Fibroblast of skin of back (primary cell): ENCODE data around the gene SCTR.

Source experiments
- DNase-seq: peaks from one replicate; pipeline ENCODE4 v3.0.0-alpha.2; 2013

Gene SCTR

DNA sequence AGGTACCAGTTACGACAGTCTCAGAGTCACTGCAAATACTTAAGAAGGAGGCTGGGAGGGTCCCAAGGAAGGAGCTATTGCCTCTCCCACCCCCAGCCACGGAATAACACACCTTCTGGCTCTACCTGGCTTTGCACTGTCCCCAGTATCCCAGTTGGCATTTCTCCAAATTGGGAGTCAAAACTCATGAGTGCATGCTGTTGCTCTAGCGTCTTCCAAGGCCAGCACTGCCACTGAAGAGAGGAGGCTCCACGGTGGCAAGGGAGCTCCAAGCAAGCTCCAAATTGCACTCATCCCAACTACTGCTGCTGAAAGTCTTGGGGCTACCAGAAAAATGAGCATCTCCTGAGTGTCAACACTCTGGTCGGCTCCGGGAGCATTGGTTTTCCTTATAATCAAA lies 1.6 kb downstream of the SCTR start:
- no peak for DNase-seq

DNA sequence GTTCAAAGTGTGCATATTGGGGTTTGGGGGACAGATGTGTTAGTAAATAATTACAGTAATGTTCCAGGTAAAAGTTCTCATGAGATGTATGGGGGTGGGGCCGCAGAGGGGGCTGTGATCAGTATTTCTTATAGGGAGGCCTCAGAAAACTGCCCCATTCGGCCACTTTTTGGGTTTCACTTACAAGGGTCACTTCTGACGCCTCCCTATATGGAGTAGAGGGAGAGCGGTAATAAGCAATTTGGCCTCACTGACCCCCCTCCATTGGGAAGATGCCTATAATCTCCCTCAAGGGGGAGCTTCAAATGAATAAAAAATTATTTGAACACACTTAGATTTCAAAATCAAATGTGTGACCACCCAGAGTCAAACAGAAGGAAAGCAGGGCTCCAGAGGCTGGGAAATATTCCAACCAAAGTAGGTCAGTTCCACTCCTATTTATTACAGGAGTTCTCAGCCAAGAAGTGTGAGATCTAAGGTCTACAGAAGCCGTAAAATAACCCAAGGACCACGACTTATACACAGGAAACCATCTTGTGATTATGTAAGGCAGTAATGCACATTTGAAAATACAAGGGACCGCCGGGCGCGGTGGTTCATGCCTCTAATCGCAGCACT lies 2.7 kb downstream of the SCTR start:
- no peak for DNase-seq

DNA sequence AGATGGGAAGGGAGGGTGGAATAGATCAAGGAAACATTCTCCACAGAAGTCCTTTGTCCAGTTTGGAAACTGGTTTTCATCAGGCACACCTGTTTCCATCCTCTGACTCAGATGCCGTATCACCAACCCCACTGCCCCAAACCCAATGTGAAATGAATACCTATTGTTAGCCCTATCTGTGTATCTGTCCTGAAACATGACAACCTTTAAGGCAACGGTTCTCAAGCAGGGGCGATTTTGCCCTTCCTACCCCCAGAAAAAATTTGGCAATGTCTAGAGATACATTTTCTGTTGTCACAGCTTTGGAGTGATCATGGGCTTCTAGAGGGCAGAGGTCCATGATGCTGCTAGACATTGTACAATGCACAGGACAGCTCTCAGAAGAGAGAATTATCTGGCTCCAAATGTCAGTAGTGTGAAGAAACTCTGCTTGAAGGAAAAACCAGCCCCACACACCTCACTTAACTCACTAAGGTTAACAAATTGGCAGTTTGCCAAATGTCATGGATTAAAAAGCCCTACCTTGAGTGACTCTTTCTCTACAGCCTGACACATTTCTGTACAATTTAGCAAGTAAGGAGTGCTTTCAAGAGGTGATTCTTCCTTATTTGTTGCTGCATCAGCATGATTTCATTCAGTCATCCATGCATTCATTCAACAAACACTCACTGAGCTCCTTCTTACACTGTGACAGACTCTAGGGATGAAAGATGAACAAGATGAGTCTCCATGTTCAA lies 3.4 kb downstream of the SCTR start:
- DNase-seq = no peak

DNA sequence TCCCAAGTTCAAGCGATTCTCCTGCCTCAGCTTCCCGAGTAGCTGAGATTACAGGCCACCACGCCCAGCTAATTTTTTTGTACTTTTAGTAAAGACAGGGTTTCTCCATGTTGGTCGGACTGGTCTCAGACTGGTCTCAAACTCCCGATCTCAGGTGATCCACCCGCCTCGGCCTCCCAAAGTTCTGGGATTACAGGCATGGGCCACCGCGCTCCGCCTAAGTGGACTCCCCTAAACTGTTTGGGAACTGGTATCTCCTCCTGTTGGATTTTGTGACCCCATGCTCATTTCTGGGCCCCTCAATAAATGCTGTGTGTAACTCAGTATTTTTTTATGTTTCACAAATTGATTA lies 5.2 kb downstream of the SCTR start:
- no peak for DNase-seq

DNA sequence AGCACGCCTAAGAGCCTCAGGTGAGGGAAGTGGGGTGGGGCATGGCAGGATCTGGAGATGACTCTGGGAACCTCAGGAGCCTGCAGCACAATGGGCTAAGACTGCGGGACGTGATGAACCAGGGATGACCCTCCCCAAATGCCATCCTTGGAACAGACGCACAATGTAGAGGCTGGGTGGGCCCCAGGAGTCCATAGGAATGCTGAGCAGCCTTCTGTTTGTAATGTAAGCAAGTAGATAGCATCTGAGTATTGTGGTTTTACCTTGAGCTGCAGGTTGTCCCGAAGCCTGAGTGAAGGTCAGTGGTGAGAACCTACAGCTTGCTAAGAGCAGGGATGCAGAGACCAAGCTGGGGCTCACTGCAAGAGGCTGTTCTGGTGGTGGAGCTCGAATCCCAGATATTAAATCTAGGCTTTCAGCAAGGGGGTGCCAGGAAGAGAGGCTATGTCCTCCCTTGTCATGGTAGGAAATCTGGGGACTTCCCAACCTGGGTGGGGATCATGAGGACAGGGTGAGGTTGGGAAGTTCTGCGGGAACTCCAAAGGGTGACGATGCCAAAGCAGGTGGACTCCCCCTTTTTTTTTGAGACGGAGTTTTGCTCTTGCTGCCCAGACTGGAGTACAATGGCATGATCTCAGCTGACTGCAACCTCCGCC lies 5.8 kb downstream of the SCTR start:
- no peak for DNase-seq

DNA sequence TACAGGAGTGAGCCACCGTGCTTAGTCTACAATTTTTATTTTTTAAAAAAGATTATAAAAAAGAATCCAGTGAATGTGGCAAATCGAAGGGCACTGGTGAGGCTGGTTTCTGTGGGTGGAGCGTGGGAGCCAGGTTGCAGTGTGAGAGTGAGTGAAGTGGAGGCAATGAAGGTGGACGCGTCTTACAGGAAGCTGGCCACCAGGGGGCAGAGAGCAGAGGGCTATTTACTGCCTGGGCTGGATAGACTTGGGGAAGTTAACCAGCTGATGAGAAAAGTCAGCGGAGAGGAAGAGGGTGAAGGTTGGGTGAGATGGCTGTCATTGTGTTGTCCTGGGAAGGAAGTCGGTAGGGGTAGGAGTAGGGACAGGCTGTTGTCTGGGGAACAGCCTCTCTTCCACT lies 6.8 kb downstream of the SCTR start:
- DNase-seq = peak; percentile 23

DNA sequence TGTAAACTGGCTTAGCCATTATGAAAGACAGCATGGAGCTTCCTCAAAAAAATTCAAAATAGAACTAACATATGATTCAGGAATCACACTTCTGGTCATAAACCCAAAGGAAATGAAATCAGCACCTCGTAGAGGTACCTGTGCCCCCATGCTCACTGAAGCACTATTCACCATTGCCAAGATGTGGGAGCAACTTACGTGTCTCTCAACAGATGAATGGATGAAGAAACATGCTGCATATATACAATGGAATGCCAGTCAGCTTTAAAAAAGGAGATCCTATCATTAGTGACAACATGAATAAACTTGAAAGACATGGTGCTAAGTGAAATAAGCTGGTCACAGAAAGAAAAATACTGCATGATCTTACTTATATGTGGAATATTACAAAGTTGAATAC lies 8.2 kb downstream of the SCTR start:
- no peak for DNase-seq

DNA sequence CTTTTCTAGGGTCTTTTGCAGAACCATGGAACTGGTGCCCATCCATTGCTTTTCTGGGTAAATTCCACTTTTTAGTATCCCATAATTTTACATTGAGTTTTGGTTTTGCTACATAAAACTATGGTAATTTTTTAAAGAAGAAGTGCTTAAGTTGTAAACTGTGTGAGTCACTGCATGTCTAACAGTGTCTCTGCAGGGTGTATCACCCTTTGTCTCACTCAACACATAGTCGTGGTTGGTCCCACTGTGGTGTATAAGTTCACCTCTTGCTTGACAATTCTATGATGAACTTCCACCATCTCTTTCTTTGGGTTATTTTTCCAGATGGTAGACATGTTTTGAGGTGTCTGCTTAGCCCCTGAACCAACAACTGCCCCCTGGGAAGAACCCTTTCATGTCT lies 10.5 kb downstream of the SCTR start:
- DNase-seq = no peak

DNA sequence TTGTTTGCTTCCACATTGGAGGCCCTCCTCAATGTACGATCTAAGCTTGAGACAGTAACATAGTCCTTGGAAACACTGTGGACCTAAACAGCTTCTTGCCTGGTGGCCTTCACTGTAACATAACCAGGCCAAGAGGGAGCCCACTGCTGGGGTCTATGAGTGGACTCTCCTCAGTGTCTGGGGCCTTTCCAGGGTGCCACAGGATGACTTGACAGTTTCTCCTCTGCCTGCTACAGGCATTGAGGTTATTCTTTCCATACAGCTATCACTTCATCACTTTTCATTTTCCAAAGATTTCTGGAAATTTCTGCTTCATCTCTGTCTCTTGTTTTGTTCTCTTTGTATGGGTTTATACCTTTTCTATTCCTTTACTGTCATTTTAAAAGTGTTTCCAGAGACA lies 11.3 kb downstream of the SCTR start:
- DNase-seq = no peak

DNA sequence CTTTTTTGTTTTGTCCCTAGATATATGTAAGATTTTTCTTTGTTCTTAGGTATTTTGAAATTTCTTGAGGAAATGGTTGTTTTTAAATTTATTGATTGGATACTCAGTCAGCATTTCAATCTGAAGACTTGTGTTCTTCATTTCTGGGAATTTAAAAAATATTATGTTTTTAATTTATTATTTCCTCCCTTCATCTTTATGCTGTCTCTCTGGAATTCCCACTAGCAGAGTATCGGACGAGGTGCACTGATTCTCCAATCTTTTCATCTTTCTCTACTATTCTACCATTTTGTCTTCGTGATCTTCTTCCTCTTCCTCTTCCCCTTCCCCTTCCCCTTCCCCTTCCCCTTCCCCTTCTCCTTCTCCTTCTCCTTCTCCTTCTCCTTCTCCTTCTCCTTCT lies 12.3 kb downstream of the SCTR start:
- DNase-seq = no peak

DNA sequence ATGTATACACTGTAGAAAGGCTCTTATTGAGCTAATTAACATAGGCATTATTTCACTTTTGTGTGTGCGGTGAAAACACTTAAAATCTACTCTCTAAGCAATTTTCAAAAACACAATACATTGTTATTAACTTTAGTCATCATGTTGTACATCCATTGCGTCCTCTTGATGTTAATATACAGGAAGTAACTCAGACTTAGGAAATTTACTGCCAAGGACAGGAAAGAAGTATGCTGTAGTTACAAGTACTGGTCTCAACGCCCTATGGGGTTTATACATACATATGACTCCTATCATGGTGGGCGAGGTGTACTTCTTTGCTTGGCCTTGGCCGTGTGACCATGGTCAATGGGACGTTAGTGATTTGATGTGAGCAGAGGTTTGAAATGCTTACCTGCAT lies 15.5 kb downstream of the SCTR start:
- DNase-seq = no peak

DNA sequence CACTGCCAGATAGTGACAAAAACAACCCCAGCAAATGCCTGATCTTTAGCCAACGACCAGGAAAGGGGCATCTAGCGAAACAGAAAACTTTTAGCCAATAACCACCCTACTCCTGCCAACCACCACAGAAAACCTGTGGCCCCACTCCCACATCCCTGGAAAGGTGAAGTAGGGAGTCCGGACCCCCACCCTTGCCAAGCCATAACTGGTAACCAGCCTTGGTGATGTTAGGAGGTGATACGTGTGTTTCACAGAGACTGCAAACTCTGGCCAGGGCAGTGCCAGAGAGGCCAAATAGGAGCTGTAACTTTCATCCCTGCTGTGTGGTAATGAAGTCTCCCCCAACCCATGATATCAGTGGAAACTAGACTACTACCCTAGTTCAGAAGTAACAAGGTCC lies 27.6 kb downstream of the SCTR start:
- DNase-seq = no peak

DNA sequence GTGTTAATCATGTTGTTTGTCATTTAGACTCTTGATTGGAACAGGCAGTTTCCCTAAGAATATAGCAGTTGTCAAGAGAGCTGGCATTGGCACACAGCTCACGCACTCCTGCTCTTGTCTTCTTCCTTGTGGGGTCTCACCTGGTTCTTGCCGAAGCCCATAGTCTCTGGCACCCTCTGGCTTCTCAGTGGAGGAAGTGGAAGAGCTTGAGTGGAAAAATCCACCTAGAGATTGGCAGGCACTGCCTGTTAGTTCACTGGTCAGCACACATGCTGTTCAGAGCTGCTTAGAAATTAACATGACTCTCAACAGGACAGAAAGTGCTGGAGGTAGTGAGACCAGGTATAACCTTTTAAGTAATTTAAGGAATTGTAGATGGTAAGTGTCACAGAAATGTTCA lies 28.3 kb downstream of the SCTR start:
- DNase-seq = no peak

DNA sequence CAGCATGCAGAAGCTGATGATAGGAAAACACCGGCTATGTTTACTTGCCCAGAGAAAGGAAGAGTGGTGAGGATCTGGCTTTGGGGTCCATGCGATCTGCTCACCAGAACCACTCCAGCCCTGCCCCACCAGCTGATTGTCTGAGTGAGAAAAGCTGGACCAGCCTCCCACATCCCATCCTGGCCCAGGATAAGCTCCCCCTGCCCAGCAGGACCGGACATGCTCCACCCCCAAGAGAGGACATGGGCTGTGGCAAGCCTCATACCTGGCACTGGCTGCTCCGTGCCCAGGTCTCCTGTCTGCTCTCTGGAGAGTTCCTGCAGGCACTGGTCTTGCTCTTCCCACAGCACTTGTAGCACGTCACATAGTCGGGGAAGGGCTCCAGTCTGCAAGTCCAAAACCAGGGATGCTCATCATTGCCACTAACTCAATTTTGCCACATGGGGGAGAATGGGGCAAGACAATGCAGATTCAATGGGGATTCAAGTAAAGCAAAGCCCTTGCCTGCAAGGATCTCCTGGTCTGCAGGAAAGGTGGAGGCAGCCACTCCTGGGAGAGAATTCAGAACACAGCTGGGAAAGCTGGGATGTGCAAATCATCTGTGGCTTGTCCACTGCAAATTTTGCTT lies 30.0 kb downstream of the SCTR start:
- no peak for DNase-seq

DNA sequence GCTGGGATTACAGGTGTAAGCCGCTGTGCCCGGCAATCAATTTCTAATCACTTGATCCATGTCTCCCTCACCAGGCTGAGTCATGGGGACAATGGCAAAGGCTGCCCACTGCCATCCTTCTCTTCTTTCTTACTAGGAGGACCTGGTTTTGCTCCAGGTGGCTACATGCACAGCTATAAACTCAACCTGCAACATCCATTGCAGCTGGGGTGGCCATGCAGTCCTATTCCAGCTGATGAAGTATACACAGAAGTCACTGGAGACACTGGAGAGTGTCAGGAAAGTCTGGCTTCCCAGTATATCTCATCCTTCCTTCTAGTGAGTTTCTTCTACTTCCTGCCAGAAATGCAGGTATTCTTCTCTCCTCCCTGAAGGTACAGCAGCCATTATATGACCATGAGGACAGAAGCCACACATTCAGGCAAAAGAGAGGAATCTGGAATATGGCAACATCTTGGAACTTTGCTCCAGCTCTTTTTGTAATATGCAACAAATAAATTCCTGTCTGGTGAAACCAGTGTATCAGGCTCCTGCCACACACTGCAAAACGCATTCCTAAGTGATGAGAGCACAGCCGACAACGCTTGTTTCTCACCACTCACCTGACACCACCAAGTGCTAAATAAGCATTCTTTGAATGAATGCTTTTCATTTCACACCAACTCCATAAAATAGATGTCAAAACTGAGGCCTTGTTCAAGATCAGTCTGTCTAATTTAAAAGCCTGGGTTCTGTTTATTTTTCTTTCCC lies 32.3 kb downstream of the SCTR start:
- peak; percentile 81 for DNase-seq

DNA sequence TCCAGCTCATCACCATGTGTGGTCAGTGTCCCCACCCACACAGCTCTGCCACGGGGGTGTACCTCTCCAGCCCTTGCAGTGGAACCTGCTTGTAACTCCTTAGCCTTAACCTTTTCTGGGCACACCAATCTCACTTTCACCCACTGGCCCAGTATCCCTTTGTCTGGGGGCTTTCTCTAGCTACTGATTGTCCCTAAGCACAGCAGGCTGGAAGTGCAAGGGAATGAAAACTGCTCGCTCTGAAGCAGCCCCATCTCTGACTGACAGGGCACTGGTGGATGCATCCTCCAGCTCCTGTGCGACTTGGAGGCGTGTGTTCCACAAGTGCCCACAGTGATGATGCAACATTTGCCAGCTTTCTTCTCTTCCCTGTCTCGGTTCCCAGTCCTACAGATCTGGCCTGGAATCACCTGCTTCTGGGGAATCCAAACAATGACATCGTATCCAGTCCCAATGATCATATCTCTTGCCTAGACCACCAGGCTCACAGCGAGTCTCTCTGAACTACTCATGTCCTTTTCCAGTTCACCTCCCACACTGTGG lies 33.6 kb downstream of the SCTR start:
- DNase-seq = no peak

DNA sequence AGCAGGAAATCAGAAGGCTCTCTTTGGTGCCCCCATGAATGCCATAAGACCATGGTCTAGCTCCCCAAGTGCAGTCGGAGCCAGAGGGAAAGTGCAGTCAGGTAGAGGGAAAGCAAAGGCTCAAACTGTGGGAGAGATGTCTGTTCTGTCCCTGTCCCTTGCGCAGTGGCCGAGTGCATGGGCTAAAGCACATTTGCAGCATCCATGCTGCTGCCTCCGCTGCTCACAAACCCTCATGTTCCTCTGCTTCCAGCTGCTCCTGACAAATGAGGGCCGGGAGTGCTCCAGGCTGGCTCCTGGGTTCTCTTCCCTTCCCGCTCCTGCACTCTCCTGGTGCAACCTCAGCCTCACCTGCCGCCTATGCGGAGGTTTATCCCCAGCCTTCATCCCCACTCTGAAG lies 34.2 kb downstream of the SCTR start:
- DNase-seq = no peak

DNA sequence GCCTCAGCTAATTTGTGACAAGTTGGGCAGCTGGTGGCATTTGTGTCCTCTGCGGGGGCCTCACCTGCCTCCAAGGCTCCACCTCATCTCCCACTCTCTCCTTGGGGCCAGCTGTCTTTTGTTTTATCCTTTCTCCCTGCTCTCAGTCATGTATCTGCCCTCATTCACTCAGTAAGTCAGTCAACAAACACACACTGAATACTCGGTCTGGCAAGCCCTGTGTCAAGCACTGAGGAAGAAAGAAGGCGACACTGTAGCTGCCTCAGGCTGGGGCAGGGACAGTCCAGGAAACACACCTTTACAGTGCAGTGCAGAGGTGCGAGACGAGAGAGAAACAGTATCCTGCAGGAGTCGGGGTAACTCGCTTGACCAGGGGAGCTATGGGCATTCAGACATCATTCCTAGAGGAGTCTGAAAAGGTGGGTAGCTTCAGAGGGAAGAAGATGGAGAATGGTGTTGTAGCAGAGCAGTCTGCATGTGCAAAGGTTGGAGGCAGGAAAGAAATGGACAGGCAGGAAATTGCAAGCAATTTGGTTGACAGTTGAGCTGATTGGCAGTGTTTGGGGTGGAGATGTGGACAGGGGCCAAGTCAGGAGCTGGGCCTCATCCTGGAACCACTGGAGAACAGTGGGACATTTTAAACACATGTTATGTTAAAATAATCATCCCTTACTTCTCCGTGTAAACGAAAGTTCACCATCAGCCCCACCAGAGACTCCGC lies 34.9 kb downstream of the SCTR start:
- DNase-seq = no peak

DNA sequence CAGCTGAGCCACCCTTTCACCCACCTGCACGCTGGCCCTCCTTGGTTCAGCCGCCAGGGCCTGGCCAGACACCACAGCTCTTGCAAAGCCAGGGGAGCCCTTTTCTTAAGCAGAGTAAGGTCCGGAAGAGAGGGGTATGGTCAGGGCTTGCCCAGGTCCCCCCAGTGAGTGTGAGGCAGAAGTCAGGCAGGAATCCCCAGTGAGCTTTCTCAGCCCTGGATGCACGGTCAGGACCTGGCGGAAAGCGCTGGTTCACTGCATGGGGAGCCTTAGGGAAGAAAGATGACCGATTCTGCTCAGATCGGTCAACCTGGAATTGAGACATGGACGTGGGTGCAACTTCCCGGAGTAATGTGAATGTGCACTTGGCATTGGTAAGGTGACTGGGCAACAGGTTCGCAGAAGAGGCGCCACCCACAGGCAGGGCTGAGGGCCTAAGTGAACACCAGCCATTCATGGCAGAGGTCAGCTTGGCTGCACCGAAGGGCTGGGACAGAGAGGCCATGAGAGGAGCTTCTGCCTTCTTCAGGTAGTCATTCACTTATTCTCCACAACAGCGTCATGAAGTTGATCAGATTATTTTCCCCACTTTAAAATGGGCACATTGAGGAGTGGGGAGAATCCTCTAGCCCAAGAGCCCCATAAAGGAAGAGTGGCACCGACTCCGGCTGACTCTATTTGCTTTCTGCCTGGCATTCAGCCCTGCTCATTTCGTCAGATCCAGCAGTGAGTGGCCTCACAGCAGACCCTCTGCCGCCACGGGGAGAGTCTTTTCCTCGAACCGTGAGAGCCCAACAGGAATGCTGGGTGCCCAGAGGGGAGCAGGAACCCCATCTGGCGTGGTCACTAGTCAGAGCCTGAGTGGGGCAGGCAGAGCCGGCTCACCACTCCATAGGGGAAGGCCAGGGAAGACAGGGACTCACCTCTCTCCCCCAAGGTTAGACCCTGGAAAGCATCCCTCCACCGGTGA lies 35.8 kb downstream of the SCTR start:
- no peak for DNase-seq

DNA sequence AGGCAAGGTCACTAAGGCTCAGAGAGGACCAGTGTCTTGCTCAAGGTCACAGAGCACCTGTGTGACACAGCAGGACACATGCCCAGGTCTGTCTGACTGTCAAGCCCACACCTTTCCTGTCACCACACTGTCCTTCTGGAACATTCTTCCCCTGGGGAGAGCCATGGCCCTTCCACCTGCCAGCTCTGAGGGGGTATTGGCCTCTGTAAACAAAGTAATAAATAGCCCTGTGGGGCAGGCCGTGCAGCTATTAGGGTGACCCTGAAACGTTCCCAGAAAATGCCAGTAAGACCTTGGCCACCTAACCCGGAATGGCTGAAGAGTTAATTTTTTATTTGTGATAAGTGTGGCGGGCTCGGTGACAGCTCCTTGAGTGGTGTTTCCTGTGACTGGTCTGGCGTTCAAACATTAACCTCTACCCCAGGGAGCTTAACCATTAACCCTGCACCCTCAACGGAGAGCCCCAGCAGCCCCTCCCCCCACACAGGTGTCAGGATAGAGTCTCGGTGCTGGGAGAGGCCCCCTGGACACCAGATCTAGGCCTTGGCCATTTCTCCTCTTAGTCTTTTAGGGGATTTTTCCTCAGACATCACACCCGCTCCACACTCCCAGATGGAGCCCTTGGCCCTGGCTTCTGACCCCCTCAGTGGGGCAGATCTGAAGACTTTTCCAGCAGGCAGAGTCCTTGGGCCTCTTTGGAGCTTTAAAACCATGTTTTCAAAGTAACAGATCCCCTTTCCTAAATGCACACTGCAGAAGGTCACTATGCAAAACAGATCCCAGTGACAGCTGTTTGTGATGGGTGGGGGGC lies 36.6 kb downstream of the SCTR start:
- DNase-seq = no peak
